T-helper 1 cell (primary cell): ENCODE measurements around the gene BHMT2.

Source experiments
- DNase-seq, 5 donors: peaks; one replicate each; pipeline ENCODE4 v3.0.0-alpha.2; 2012 to 2020
- total RNA-seq, 4 donors: gene quantifications; one replicate each; lab custom pipeline; 2026; lab: John Stamatoyannopoulos, UW

The BHMT2 gene, protein sequence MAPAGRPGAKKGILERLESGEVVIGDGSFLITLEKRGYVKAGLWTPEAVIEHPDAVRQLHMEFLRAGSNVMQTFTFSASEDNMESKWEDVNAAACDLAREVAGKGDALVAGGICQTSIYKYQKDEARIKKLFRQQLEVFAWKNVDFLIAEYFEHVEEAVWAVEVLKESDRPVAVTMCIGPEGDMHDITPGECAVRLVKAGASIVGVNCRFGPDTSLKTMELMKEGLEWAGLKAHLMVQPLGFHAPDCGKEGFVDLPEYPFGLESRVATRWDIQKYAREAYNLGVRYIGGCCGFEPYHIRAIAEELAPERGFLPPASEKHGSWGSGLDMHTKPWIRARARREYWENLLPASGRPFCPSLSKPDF
- total RNA-seq, result 0 reads per million in 4 donors

GRCh38 chr5:79069488-79070349, at the start of gene BHMT2, which contains the start of gene DMGDH:
Gene BHMT2 (plus strand): TSS chr5:79069767. CDS start chr5:79069783, 16 bp downstream.
Gene DMGDH (minus strand): TSS chr5:79069674. CDS start chr5:79069620, 54 bp downstream.
- DNase-seq, result no peak

DNA sequence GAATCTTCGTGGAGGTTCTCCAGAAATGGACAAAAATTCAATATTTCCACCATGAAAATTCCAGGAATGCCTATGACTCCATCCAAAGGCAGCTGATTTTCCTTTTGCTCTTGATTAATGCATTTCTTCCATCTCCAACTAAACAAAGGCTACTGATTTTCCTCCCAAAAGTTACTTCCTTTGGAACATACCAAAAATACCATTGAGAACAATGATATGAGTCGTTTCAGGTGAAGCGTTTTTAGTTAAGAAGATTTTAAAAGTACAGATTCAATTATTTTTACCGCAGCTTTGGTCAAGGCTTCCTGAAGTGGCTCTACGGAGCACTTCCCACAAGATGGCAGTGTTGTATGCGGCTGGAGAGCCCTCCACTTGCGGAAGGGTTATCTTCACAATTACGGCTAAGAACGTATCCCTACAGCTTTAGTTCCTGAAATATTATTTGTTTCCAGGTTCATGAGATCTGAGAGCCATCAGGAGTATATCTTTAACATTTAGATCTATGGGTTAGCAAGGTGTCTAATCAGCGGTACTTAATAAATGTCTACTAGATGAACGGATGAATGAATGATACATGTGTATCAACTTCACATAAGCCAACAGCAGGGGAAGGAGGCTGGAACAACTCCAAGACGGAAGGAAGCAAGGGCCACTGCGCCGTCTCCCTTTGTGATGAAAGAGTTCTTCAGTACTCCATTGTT, 48.6 kb upstream of the BHMT2 start:
- peak in 3 of 5 donors; percentile 2 to 27 (median 8) for DNase-seq

GRCh38 chr5:79021753-79022152, 47.8 kb upstream of the BHMT2 start:
- DNase-seq, result no peak

DNA sequence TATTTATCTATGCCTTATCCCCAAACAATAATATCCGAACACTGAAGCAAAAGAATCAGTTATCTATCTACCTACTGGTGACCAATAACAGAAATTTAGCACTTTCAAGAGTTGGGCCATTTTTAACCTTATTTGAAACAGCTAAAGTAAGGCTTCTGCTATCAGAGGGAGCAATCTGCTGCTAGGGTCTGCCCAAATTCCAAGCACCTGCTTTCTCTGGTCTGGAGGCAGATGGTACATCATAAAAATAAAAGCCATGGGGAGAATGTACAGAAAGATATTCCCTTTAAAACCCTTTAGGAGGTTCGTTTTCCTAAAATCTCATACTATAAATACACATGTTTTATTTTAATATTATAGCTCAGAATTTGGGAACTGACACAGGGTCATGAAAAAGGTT, 46.8 kb upstream of the BHMT2 start:
- DNase-seq, result no peak

DNA sequence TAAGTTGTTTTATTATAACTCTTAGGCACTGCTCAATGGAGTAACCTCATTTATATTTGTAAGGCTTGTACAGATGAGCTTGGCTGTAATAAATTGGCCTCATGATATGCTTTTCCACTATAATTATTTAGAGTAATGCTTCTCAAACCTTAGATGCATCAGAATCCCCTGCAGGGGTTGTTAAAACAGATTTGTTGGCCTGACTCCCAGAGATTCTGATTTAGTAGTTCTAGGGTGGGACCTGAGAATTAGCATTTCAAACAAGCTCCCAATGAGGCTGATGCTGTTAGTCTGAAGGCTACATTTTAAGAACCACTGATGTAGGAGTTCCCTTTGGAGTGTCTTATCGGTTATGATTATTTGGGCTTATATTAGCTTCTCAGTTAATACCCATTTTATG, 46.2 kb upstream of the BHMT2 start:
- no peak for DNase-seq

DNA sequence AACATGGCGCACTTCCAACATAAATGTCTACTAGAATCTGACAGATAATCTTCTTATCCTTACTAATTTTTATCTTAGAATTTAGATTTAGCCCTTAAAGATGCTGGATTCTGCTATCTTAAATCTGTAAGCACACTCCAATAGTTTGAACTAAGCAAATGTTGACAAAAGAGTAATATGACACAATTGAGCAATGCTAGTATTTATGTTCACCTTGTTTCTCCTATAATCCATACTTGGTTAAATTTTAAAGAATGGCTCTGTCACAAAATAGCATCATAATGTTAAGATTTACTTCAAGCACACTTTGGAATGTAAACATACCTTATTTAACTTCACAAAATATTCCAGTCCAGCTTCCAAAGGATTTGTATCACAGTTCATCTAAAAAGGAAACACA, 45.6 kb upstream of the BHMT2 start:
- no peak for DNase-seq

GRCh38 chr5:79025054-79025472, 44.5 kb upstream of the BHMT2 start:
- peak in 4 of 5 donors; percentile 21 to 28 (median 26) for DNase-seq

DNA sequence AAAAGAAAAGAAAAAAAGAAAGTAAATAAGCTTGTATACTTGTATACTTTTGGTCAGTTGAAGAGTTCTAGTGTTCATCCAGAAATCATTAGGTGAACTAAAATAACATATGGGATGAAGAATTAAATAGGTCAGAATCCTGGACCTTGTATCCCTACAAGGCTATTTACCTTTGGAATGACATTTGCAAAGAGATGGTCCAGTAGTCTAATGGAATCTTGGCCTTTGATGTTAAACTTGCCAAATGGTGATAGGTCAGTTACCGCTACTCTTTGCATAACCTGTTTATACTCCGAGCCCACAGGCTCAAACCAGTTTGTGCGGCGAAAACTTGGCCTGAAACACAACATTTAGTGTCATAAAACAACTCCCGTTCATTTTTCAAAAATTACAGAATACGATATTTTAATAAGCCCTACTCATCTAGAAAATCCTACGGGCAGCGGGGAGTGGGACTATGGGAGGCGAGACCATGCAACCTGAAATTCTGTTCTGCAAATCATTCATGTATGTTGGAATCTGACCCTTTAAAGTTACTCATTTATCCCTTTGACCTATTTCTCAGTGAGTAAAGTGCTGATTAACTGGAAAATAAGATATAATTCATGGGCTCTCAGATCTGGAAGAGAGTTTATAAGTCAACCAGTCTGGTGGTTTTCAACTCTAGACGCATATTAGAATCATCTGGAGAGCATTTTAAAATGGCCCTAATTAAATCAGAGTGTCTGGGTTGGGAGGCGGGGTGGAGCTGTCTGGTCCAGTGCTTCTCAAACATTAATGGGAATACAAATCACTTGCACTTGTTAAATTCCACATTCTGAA, 38.7 kb upstream of the BHMT2 start:
- no peak for DNase-seq

GRCh38 chr5:79031485-79031867, 38.1 kb upstream of the BHMT2 start:
- no peak for DNase-seq

DNA sequence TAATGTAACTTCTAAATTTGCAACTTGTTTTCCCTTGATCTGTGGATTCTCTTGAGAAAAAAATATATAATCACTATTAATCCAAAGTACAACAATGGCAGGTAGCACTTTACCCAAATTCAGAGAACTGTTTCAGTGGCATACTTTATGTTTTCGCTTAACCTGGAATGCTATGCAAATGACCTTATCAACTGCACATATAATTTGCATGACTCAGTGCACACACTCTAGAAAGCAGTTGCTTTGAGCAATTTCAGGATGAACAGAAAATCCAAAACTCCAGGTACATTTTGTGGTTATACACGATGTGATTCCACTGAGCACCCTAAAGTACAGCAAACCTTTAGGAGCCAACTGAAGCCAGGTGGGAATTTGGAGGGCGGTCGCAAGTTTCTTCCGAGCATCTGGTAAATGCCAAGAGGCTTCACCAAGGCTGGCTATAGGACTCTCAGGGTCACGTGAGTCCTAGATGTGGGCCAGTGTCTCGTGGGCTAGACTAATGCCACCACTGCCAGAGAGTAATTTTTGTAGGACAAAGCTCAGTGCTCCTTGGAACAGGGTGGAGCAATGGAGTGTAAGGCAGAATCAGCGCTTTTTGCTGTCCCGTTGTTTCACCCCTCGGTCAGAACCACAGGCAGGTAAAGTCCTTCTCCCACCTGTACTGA, 37.4 kb upstream of the BHMT2 start:
- no peak for DNase-seq

DNA sequence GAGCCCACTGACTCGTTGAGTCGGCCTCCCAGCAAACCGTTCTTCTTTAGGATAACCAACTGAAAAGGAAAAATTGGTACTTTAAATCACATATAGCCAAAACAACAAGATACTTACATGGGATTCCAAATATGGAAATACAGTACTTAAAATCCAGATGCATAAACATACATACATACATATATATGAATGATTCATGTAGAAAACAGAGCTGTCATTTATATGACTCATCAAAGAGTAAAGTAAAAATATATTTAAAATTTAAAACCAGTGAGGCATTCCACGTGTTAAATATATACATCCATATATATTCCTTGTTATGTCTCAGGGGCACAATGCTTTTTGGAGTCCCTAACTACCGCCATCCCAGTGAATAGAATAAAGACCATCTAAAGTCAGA, 36.8 kb upstream of the BHMT2 start:
- DNase-seq, result no peak

GRCh38 chr5:79035237-79035636, 34.3 kb upstream of the BHMT2 start:
- DNase-seq, result no peak

GRCh38 chr5:79036769-79037168, 32.8 kb upstream of the BHMT2 start:
- DNase-seq, result no peak

GRCh38 chr5:79042188-79042587, 27.4 kb upstream of the BHMT2 start:
- DNase-seq, result no peak

GRCh38 chr5:79047199-79047598, 22.4 kb upstream of the BHMT2 start:
- no peak for DNase-seq

DNA sequence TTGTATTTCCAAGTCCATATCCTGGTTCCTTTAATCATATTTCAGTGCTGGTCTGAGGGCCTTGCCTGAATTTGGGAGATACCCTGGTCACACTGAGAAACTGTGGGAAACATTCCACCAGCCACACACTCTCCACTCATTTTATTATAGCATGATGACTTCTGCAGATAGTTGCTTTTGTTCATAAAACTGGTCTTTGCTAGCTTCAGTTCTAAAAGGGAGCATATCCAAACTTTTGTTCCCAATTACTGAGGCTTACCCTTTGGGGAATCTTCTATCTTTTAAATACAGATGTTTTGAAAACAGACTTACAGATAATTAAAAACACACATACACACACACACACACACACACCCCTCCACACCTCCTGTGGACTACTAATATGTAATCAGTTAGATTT, 21.1 kb upstream of the BHMT2 start:
- no peak for DNase-seq

DNA sequence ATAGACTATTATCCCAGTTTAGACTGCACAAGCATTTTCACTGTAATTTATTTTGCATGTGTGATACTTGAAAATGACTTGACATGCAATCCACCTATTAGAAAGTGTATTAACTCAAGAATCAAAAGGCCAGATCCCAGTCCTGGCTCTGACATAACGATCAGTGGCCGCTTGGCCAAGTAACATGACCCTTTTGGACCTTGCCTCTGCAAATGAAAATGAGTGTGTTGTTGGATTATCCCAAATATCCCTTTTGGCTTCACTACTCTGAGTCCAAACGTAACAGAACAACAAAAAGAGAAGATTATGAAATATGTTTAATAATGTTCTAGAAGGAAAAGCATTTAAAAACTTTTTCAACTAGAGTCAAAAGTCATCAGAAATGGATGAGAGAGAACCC, 19.1 kb upstream of the BHMT2 start:
- DNase-seq, result no peak

- DNase-seq, result no peak
Observed at GRCh38 chr5:79053321-79053720, 16.2 kb upstream of the BHMT2 start.

GRCh38 chr5:79055017-79055416, 14.6 kb upstream of the BHMT2 start:
- no peak for DNase-seq

DNA sequence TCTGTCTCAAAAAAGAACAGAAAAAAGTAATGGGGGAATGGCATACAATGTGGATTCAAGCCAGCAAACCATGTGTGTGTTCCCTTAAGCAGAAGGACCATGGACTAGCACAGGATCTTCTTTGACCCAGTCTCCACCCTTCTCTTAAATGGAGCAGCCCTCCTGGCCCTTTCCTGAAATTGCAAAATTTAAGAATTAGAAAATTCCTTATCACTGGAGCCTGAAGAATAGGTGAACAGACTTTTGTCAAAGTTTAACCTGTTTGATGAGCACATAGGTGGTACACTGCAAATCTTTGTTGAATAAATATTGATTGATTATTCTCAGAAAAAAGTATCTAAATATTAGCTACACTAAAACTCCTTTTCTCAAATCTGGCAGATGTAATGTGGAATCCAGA, 12.7 kb upstream of the BHMT2 start:
- DNase-seq, result no peak

DNA sequence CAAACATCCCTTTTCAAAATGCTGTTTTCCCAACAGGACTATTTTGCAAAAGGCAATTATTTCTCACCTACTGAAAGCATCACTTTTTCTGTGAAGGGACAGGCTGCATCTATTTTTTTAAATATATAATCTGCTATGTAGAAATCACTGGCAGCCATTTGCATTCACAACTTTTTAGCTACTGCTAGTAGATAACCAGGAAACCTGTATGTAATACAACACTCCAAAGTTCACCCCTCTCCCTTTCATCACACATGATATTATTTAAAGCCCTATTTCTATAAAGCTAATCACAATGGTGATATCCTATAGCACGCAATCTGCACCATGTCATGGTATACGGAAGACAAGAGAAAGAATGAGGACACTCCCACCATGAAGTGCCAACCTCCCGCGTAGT, 9.9 kb upstream of the BHMT2 start:
- no peak for DNase-seq

- no peak for DNase-seq
Observed at GRCh38 chr5:79062436-79062835, 7.1 kb upstream of the BHMT2 start.
